Measurements from ENCODE around the gene KCTD12.

Gene KCTD12

DNA sequence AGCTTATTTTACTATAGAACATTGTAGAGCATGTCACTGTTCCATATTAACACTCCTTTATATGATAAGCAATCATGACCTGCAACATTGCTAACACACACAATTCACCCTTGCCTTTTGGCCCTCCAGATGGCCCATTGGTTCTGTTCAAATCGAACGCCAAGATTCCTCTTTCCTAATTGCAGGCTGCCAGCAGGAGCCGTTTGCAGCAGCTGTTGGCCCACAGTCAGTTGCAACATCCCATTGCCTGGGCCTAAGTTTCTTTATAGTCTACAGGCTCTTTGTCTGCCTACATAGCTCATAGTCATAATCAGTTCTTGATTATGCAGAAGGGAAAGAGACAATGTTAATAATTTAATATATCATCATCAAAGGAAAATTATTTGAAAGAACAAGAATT is 37.6 kb downstream of the KCTD12 start:
- Histone ChIP-seq H3K27ac (no peak overlapping the region), H3K4me3 (no peak overlapping the region)
- DNase-seq (ENCODE audit: low spot score), result no peak
- TF ChIP-seq, protein P1, sequence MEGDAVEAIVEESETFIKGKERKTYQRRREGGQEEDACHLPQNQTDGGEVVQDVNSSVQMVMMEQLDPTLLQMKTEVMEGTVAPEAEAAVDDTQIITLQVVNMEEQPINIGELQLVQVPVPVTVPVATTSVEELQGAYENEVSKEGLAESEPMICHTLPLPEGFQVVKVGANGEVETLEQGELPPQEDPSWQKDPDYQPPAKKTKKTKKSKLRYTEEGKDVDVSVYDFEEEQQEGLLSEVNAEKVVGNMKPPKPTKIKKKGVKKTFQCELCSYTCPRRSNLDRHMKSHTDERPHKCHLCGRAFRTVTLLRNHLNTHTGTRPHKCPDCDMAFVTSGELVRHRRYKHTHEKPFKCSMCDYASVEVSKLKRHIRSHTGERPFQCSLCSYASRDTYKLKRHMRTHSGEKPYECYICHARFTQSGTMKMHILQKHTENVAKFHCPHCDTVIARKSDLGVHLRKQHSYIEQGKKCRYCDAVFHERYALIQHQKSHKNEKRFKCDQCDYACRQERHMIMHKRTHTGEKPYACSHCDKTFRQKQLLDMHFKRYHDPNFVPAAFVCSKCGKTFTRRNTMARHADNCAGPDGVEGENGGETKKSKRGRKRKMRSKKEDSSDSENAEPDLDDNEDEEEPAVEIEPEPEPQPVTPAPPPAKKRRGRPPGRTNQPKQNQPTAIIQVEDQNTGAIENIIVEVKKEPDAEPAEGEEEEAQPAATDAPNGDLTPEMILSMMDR (IDR thresholded peaks at IDR 0.05), result no peak

DNA sequence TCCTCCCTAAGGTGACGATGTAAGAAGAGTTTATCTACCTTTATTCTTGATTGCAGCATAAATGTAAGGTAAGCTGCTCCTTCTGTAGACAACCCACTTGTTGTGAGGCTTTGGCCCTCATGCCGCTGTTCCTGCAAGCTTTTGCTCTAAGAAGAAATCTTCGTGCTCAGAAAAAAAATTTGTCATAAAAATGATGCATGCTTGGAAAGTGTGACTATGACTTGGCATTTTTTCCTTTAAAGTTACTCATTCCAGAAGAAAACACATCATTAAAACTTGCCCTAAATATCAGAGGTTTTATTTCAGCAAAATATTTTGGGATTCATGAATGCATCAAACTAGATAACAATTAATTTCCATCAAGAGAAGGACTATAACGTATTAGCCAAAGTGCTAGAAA is 39.8 kb downstream of the KCTD12 start:
- no peak for DNase-seq (ENCODE audit: low spot score)
- peak overlapping the region in 1 of 2 donors; percentile 33 for H3K27ac ChIP-seq
- TF ChIP-seq, protein P1 (IDR thresholded peaks at IDR 0.05), result no peak
- H3K4me3 ChIP-seq, result no peak overlapping the region

DNA sequence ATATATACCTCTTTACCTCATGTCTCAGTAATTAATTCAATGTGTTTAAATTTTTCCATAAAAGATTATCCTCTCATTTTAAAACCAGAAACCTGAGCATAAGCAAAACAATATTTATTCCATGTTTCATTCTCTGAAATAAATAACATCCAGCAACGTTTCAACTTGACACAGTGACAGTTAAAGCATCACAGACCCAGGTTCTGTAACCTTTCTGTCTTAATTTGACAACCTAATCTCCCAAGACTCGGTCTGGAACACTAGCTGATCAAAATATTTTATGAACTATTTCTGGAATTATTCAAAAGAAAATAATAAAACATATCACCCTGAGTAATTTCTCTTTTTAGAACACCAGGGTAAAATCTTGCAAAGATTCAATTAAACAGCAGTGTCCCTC is 40.3 kb downstream of the KCTD12 start:
- no peak for DNase-seq (ENCODE audit: low spot score)
- Histone ChIP-seq H3K27ac (peak overlapping the region in 1 of 2 donors; percentile 33), H3K4me3 (no peak overlapping the region)
- TF ChIP-seq, protein P1 (IDR thresholded peaks at IDR 0.05), result no peak

DNA sequence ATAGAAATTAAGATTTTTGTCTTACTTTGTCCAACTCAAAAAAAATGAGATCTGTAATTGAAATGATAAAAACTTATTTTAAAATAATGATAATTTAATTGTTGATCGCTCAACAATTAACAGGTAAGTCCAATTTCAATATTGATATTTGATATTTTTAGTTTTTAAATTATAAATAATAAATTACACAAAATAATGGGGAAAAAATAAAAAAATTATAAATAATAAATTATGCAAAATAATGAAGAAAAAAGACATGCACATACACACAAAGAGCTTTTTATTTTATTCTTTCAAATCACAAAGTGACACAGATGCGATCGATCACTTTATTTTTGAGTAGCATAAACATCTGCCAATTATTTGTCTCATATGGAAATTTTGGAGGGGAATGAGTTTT is 40.8 kb downstream of the KCTD12 start:
- no peak for DNase-seq (ENCODE audit: low spot score)
- no peak overlapping the region for H3K27ac ChIP-seq
- H3K4me3 ChIP-seq, result no peak overlapping the region
- TF ChIP-seq, protein P1 (IDR thresholded peaks at IDR 0.05), result no peak

DNA sequence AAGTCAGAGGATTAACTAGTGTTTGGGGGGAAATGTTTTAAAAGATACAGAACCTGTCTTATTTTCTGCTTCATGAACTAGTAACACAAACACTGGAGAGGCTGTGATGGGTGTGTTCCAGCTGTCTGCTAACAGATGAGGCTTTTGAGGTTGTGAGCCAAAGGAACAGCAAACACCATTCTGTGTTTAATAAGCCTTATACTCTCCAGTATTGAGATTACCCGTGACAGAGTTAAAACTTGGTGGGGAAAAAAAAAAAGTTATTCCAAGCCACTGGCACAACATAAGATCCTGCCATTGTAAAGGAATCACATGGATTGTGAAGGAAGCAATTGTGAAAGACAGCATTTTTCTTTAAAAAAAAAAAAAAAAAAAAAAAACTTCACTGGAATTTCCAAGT is 48.4 kb downstream of the KCTD12 start:
- H3K27ac ChIP-seq, result no peak overlapping the region
- DNase-seq (ENCODE audit: low spot score), result no peak

DNA sequence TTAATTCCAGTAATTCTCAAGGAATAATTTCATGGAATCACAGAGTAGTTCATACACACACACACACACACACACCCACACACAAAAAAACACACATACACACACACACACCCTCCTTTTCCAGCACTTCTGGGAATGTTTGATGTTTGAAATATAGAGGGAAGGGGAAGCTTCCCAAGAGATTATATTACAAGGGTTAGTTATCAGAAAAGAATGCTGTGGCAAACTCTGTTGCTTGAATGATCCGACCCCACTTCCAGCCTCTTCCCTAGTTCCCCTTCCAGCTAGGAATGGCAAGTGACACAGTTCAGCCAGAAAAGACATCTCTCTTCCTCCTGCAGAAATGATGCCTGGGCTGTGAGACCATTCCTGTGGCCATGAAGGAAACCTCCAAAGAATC is 49.9 kb downstream of the KCTD12 start:
- no peak overlapping the region for H3K4me3 ChIP-seq
- TF ChIP-seq, protein P1 (IDR thresholded peaks at IDR 0.05), result no peak
- H3K27ac ChIP-seq, result no peak overlapping the region
- DNase-seq (ENCODE audit: low spot score), result no peak

More for the DNA sequence above, 48.4 kb downstream of the KCTD12 start:
- TF ChIP-seq, protein P1 (IDR thresholded peaks at IDR 0.05), result no peak
- H3K4me3 ChIP-seq, result no peak overlapping the region

DNA sequence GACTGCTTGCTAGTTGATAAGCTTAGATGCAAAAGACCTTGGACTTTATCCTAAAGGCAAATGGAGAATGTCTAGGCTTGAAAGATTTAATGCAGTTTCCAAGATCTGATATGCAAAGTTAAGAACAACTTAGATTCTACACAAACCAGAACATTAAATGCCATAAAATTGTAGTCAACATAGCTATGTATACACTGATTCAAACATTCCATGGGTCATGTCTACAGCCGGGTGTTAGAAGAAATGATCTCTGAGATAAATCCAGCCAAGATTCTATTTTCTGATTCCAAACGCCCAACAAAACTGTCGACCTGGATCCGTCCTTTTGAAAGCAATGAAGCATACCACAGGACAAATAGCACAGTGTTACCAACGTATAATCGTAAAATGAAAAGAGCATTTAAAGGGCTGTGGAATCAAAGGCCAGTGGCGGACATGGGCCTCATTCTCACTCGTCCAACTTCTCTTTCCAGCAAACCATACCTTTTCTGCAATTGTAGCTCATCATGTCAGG is 52.7 kb downstream of the KCTD12 start:
- TF ChIP-seq, protein P1 (IDR thresholded peaks at IDR 0.05), result no peak
- Histone ChIP-seq H3K27ac (no peak overlapping the region), H3K4me3 (no peak overlapping the region)
- no peak for DNase-seq (ENCODE audit: low spot score)
